CD4-positive, CD25-positive, alpha-beta regulatory T cell (primary cell): ENCODE results near the gene NANOG. TPM values are rescaled to one million over a fixed set of nuclear protein-coding genes. Genes with fewer than 3 reads are reported as not detected.
"Not testable (repeated sequence)": the region's sequence is repeated elsewhere in the genome, so short reads cannot be mapped to it uniquely, and the experiment has no call there.

Experiments
- ATAC-seq, 2 donors: fragments of 150-1000 bp; cut with Tn5 transposase; one replicate each; pipeline ENCODE4 v1.10.0; 2021; ENCODE audit warnings: low read depth in 2 of 2, moderate number of reproducible peaks in 2 of 2, moderate library complexity in 1 of 2
- DNase-seq, 3 donors: peaks; one replicate each; pipeline versions ENCODE4 v3.0.0 to v3.0.0-alpha.2; 2012 to 2022; ENCODE audit warnings: mixed read lengths in 1 of 3
- H3K27ac ChIP-seq: one replicate; pipeline ENCODE4 v1.7.0; 2013; ENCODE audit warnings: mild to moderate bottlenecking, low read length; ENCODE audit not compliant: insufficient read depth, poor library complexity, severe bottlenecking
- H3K27me3 ChIP-seq: one replicate; pipeline ENCODE4 v1.7.0; 2013; ENCODE audit warnings: low read length; ENCODE audit not compliant: control insufficient read depth, insufficient read depth
- H3K36me3 ChIP-seq: one replicate; pipeline ENCODE4 v1.7.0; 2013; ENCODE audit warnings: mild to moderate bottlenecking, low read length, moderate library complexity; ENCODE audit not compliant: control insufficient read depth, insufficient read depth
- H3K4me1 ChIP-seq: 2 replicates; pipeline ENCODE4 v1.7.0; 2013; ENCODE audit warnings: mild to moderate bottlenecking, low read length; ENCODE audit not compliant: insufficient read depth, control insufficient read depth, poor library complexity, severe bottlenecking
- H3K4me3 ChIP-seq: one replicate; pipeline ENCODE4 v1.7.0; 2013; ENCODE audit warnings: low read depth, mild to moderate bottlenecking, low read length, moderate library complexity
- H3K9me3 ChIP-seq, 2 experiments: 1 replicate in 1 of 2; 2 replicates in 1 of 2; pipeline ENCODE4 v1.7.0; 2013; ENCODE audit warnings: low read length in 2 of 2, mild to moderate bottlenecking in 1 of 2, moderate library complexity in 1 of 2; ENCODE audit not compliant: control insufficient read depth in 2 of 2
- H3K27ac Mint-ChIP-seq, 3 donors: one replicate each; pipeline ENCODE4 v1.8.0; 2020 to 2022; ENCODE audit warnings: mild to moderate bottlenecking in 3 of 3, mixed read lengths in 3 of 3, moderate library complexity in 2 of 3
- H3K27me3 Mint-ChIP-seq: one replicate; pipeline ENCODE4 v1.8.0; 2022; ENCODE audit warnings: mild to moderate bottlenecking, mixed read lengths
- H3K36me3 Mint-ChIP-seq: one replicate; pipeline ENCODE4 v1.8.0; 2020; ENCODE audit warnings: mixed read lengths
- H3K4me1 Mint-ChIP-seq, 4 donors: one replicate each; pipeline ENCODE4 v1.8.0; 2020 to 2022; ENCODE audit warnings: mixed read lengths in 4 of 4, mild to moderate bottlenecking in 1 of 4
- H3K4me3 Mint-ChIP-seq, 4 donors: one replicate each; pipeline ENCODE4 v1.8.0; 2020 to 2022; ENCODE audit warnings: mild to moderate bottlenecking in 4 of 4, mixed read lengths in 4 of 4, moderate library complexity in 3 of 4
- H3K9me3 Mint-ChIP-seq, 7 donors: one replicate each; pipeline ENCODE4 v1.8.0; 2020 to 2022; ENCODE audit warnings: mixed read lengths in 7 of 7, mild to moderate bottlenecking in 3 of 7, moderate library complexity in 2 of 7
- polyA plus RNA-seq, 4 donors: library from polyadenylated mRNA; unstranded; fragments of 300-500 nt; fragmentation: Illumina TruSeq; gene quantifications; one replicate each; pipeline ENCODE4 v1.2.3, GENCODE V29; 2021
- total RNA-seq: library from RNA; stranded (reverse); gene quantifications from one replicate; pipeline ENCODE4 v1.2.3, GENCODE V29; 2022

Gene NANOG
- total and polyA plus RNA-seq, 5 donors from 2014 or later = not detected

- H3K9me3 Mint-ChIP-seq, H3K4me3 ChIP-seq, DNase-seq, H3K27ac ChIP-seq, H3K27ac Mint-ChIP-seq, H3K4me1 Mint-ChIP-seq, H3K4me1 ChIP-seq, H3K36me3 Mint-ChIP-seq, H3K9me3 ChIP-seq, H3K36me3 ChIP-seq, H3K4me3 Mint-ChIP-seq, H3K27me3 ChIP-seq: not testable (repeated sequence)
- H3K27me3 Mint-ChIP-seq = peaks cover 21% of the 10 kb centered on the region
- peak in 1 of 2 donors; percentile 25 for ATAC-seq
These were observed 58.3 kb downstream of the NANOG start for GRCh38 chr12:7847226-7848097.

- H3K27me3 ChIP-seq, H3K27ac Mint-ChIP-seq, H3K4me1 ChIP-seq, H3K9me3 ChIP-seq, H3K27ac ChIP-seq, ATAC-seq, H3K36me3 Mint-ChIP-seq, H3K36me3 ChIP-seq, H3K4me1 Mint-ChIP-seq, H3K4me3 Mint-ChIP-seq, H3K4me3 ChIP-seq, DNase-seq, H3K9me3 Mint-ChIP-seq: not testable (repeated sequence)
- H3K27me3 Mint-ChIP-seq = peaks cover 26% of the 10 kb centered on the region
These were observed 58.9 kb downstream of the NANOG start for GRCh38 chr12:7848098-7848422.

Other genes starting within 250 kb of the NANOG start
- not detected for gene APOBEC1, start 123.5 kb upstream of the NANOG start, total RNA-seq
- not detected for gene APOBEC1, start 123.5 kb upstream of the NANOG start, polyA plus RNA-seq
- gene GDF3, start 93.6 kb upstream of the NANOG start, total RNA-seq = not detected
- gene GDF3, start 93.6 kb upstream of the NANOG start, polyA plus RNA-seq = not detected
- gene DPPA3, start 78.0 kb upstream of the NANOG start, total RNA-seq = not detected
- not detected for gene DPPA3, start 78.0 kb upstream of the NANOG start, polyA plus RNA-seq
- not detected for gene CLEC4C, start 42.0 kb upstream of the NANOG start, total RNA-seq
- gene CLEC4C, start 42.0 kb upstream of the NANOG start, polyA plus RNA-seq = not detected
- not detected for gene NANOGNB, start 24.2 kb upstream of the NANOG start, total RNA-seq
- gene NANOGNB, start 24.2 kb upstream of the NANOG start, polyA plus RNA-seq = not detected
- gene SLC2A14, start 83.5 kb downstream of the NANOG start, total RNA-seq = 0.25 TPM
- gene SLC2A14, start 83.5 kb downstream of the NANOG start, polyA plus RNA-seq = 1 to 10 TPM in 1 of 4 donors, not detected in 3; 1.6 TPM
- 947 TPM for gene SLC2A3, start 146.8 kb downstream of the NANOG start, total RNA-seq
- gene SLC2A3, start 146.8 kb downstream of the NANOG start, polyA plus RNA-seq = 100 to 1,000 TPM in 3 of 4 donors, 10 to 100 TPM in 1; 96.9 to 128 (median 103) TPM
- gene FOXJ2, start 243.3 kb downstream of the NANOG start, total RNA-seq = 26.1 TPM
- 1 to 10 TPM; 6.6 to 9.5 (median 8.1) TPM for gene FOXJ2, start 243.3 kb downstream of the NANOG start, polyA plus RNA-seq